SK-N-SH (cell line): ENCODE data around the gene SELENOK. TPM values are rescaled to one million over a fixed set of nuclear protein-coding genes. Genes with fewer than 3 reads are reported as not detected.

Source experiments
- CTCF ChIA-PET: fragments of 300-600, 350-600 bp; formaldehyde crosslinking; extraction: SDS; loops from one replicate; lab custom pipeline; 2021; lab: Yijun Ruan, JAX
- POLR2A ChIA-PET: fragments of 350-600 bp; sonication (Branson Sonifier 250); formaldehyde crosslinking; extraction: SDS; loops from one replicate; lab custom pipeline; 2020; ENCODE audit warnings: antibody characterized with exemption, inconsistent platforms; lab: Yijun Ruan, JAX
- DNase-seq: peaks from one replicate; pipeline ENCODE4 v3.0.0; 2012
- H2AFZ ChIP-seq: fragments of 200-600 bp; sonication (generic); 2 replicates; pipeline ENCODE4 v1.8.1; 2016; ENCODE audit warnings: antibody characterized with exemption, mild to moderate bottlenecking, low read depth
- H3F3A ChIP-seq: fragments of 200-600 bp; sonication (generic); replicated peaks from 2 replicates; pipeline ENCODE3; 2016; ENCODE audit warnings: antibody characterized with exemption, mild to moderate bottlenecking; ENCODE audit not compliant: insufficient read depth
- H3K27ac ChIP-seq, 2 experiments: fragments of 200-500 bp in 1 of 2; fragments of 200-600 bp in 1 of 2; sonication (Bioruptor generic) in 1 of 2; sonication (generic), shearing (Covaris generic) in 1 of 2; 2 replicates each; pipeline versions ENCODE4 v1.5.1 to v1.6.1; 2014 to 2016; ENCODE audit warnings: low read depth in 2 of 2, inconsistent platforms in 1 of 2, low read length in 1 of 2, mild to moderate bottlenecking in 1 of 2, mixed read lengths in 1 of 2
- H3K27me3 ChIP-seq: fragments of 200-600 bp; sonication (generic), shearing (Covaris generic); 2 replicates; pipeline ENCODE4 v1.6.1; 2016; ENCODE audit warnings: mixed run types; ENCODE audit not compliant: insufficient read depth
- H3K36me3 ChIP-seq, 2 experiments: fragments of 200-500 bp in 1 of 2; fragments of 200-600 bp in 1 of 2; sonication (Bioruptor generic) in 1 of 2; sonication (generic) in 1 of 2; replicated peaks in 1 of 2; 2 replicates each; pipeline versions ENCODE3 to v1.5.1; 2014 to 2016; ENCODE audit warnings: low read length in 1 of 2, mild to moderate bottlenecking in 1 of 2; ENCODE audit not compliant: insufficient read depth in 2 of 2, control insufficient read depth in 1 of 2
- H3K4me1 ChIP-seq, 2 experiments: fragments of 200-500 bp in 1 of 2; fragments of 200-600 bp in 1 of 2; sonication (Bioruptor generic) in 1 of 2; sonication (generic), shearing (Covaris generic) in 1 of 2; 2 replicates each; pipeline versions ENCODE4 v1.5.1 to v1.6.1; 2014 to 2016; ENCODE audit warnings: low read depth in 1 of 2, low read length in 1 of 2, mixed run types in 1 of 2; ENCODE audit not compliant: insufficient read depth in 2 of 2, control insufficient read depth in 1 of 2
- H3K4me2 ChIP-seq: fragments of 200-600 bp; sonication (generic), shearing (Covaris generic); 2 replicates; pipeline ENCODE4 v1.6.1; 2017; ENCODE audit warnings: mixed run types
- H3K4me3 ChIP-seq, 2 experiments: fragments of 200-500 bp in 1 of 2; fragments of 200-600 bp in 1 of 2; sonication (Bioruptor generic) in 1 of 2; sonication (generic), shearing (Covaris generic) in 1 of 2; 2 replicates each; pipeline versions ENCODE4 v1.5.1 to v1.8.1; 2014 to 2016; ENCODE audit warnings: low read depth in 2 of 2, inconsistent platforms in 1 of 2, low read length in 1 of 2, mild to moderate bottlenecking in 1 of 2, mixed read lengths in 1 of 2, moderate library complexity in 1 of 2
- H3K79me2 ChIP-seq: fragments of 200-600 bp; sonication (generic); 2 replicates; pipeline ENCODE4 v1.8.1; 2017; ENCODE audit warnings: mild to moderate bottlenecking; ENCODE audit not compliant: insufficient read depth
- H3K9ac ChIP-seq: fragments of 200-600 bp; sonication (generic); 2 replicates; pipeline ENCODE4 v1.6.1; 2017; ENCODE audit warnings: mixed run types
- H3K9me2 ChIP-seq: fragments of 200-600 bp; sonication (generic); 2 replicates; pipeline ENCODE4 v1.6.1; 2017; ENCODE audit warnings: mixed run types
- H3K9me3 ChIP-seq: fragments of 200-600 bp; sonication (generic); 2 replicates; pipeline ENCODE4 v1.6.1; 2017; ENCODE audit warnings: mixed run types, mild to moderate bottlenecking, moderate library complexity
- H4K20me1 ChIP-seq: fragments of 200-600 bp; sonication (generic); 2 replicates; pipeline ENCODE4 v1.6.1; 2017; ENCODE audit warnings: mild to moderate bottlenecking, mixed run types; ENCODE audit not compliant: insufficient read depth
- CTCF ChIP-seq: fragments of 200-600 bp; sonication (generic); IDR thresholded peaks from 2 replicates; pipeline ENCODE4 v1.6.1; 2017; ENCODE audit warnings: antibody characterized with exemption, mild to moderate bottlenecking, moderate library complexity
- EZH2phosphoT487 ChIP-seq: fragments of 200-600 bp; sonication (generic); IDR thresholded peaks from 2 replicates; pipeline ENCODE4 v1.6.1; 2017; ENCODE audit warnings: low read depth, mixed run types, mild to moderate bottlenecking, antibody characterized with exemption, moderate library complexity, borderline replicate concordance
- FOSL2 ChIP-seq: IDR thresholded peaks from 2 replicates; pipeline ENCODE4 v1.4.0; 2012; ENCODE audit warnings: low read depth, mild to moderate bottlenecking, moderate library complexity, borderline replicate concordance
- IRF3 ChIP-seq: fragments of 150-350 bp; IDR thresholded peaks from 2 replicates; pipeline ENCODE4 v1.6.1; 2016; ENCODE audit warnings: mild to moderate bottlenecking, low read depth, low read length
- MAX ChIP-seq: IDR thresholded peaks from 2 replicates; pipeline ENCODE4 v1.4.0; 2012; ENCODE audit warnings: low read depth
- MEF2A ChIP-seq: IDR thresholded peaks from 2 replicates; pipeline ENCODE4 v1.4.0; 2012; ENCODE audit warnings: low read depth, borderline replicate concordance
- PBX3 ChIP-seq: IDR thresholded peaks from 2 replicates; pipeline ENCODE4; 2012
- POLR2AphosphoS5 ChIP-seq: IDR thresholded peaks from 2 replicates; pipeline ENCODE4 v1.6.1; 2012; ENCODE audit warnings: low read depth, low read length
- RAD21 ChIP-seq: IDR thresholded peaks from 2 replicates; pipeline ENCODE4 v1.6.1; 2012; ENCODE audit warnings: mild to moderate bottlenecking, low read length
- SIN3A ChIP-seq: IDR thresholded peaks from 2 replicates; pipeline ENCODE4 v1.6.1; 2012; ENCODE audit warnings: low read depth, mild to moderate bottlenecking, low read length, moderate library complexity, borderline replicate concordance
- TAF1 ChIP-seq: IDR thresholded peaks from 2 replicates; pipeline ENCODE4 v1.6.1; 2012; ENCODE audit warnings: low read depth, mild to moderate bottlenecking, low read length, moderate library complexity, borderline replicate concordance
- TCF12 ChIP-seq: IDR thresholded peaks from 2 replicates; pipeline ENCODE4 v1.4.0; 2012
- TEAD4 ChIP-seq: IDR thresholded peaks from 2 replicates; pipeline ENCODE4 v1.4.0; 2012; ENCODE audit warnings: mild to moderate bottlenecking, borderline replicate concordance; ENCODE audit not compliant: insufficient read depth
- WGBS: methylation state at CpG from one replicate; pipeline ENCODE4 v1.1.6; 2017; ENCODE audit warnings: low lambda C conversion rate; 5-methylcytosine and 5-hydroxymethylcytosine counted together
- polyA plus RNA-seq, 3 experiments: library from polyadenylated mRNA; depleted of rRNA; stranded (reverse); fragments of >200 nt; gene quantifications; 2 replicates each; pipeline ENCODE4 v1.2.3, GENCODE V29; 2012

SELENOK gene
- polyA plus RNA-seq, 1 of the 3 experiments (the other 2 are of a cell fraction), result 29.2 TPM

GRCh38 chr3:53880396-53881345 lies 11.0 kb downstream of the SELENOK start:
- Histone ChIP-seq H3K36me3 (peaks cover 43 to 63% of the 10 kb centered on the region in 2 experiments), H3F3A (no peaks in the 10 kb centered on the region), H4K20me1 (no peaks in the 10 kb centered on the region), H3K4me1 (peaks cover 4 to 12% of the 10 kb centered on the region in 2 experiments; a peak in 2 of 4 replicates), H3K4me3 (peak overlapping the region; percentile 92 to 94), H3K9me3 (no peaks in the 10 kb centered on the region), H3K27me3 (no peaks in the 10 kb centered on the region), H3K79me2 (peaks cover 20% of the 10 kb centered on the region), H3K4me2 (peak overlapping the region; percentile 72), H2AFZ (peak overlapping the region; percentile 77; the same call in 1 of the 2 replicates), H3K9ac (peak overlapping the region; percentile 92), H3K27ac (peak overlapping the region; percentile 80 to 97; a peak in 3 of 4 replicates), H3K9me2 (no peaks in the 10 kb centered on the region)
- TF ChIP-seq TAF1 (no peak), FOSL2 (no peak), EZH2phosphoT487 (no peak), MEF2A (no peak), IRF3 (no peak), TEAD4 (no peak)
- DNase-seq, result peak; percentile 29
- 59% methylated on average over 10 of the region's 10 CpGs for WGBS
- ChIA-PET POLR2A (interaction anchor here (1.9 kb wide), 1 partner anchor 11 kb away, joined by 8 read pairs; the partner anchor contains the start of gene SELENOK), CTCF (interaction anchor here (1.7 kb wide), 1 partner anchor 171 kb away, joined by 4 read pairs; no protein-coding TSS in a partner anchor)

- peaks cover 34 to 72% of the 10 kb centered on the region in 2 experiments for H3K36me3 ChIP-seq
- H3K4me1 ChIP-seq, result no peaks in the 10 kb centered on the region
- no peaks in the 10 kb centered on the region for H3K9me3 ChIP-seq
- H3K4me2 ChIP-seq, result no peak overlapping the region
- H3K9ac ChIP-seq, result no peak overlapping the region
- DNase-seq, result no peak
- no peak overlapping the region for H3K4me3 ChIP-seq
- POLR2A ChIA-PET, result no interaction called here
- no peaks in the 10 kb centered on the region for H3K79me2 ChIP-seq
- H3K27ac ChIP-seq, result no peak overlapping the region
- CTCF ChIA-PET, result no interaction called here
- no peaks in the 10 kb centered on the region for H4K20me1 ChIP-seq
- no peaks in the 10 kb centered on the region for H3F3A ChIP-seq
- WGBS, result 93% methylated on average over 5 of the region's 5 CpGs
- no peaks in the 10 kb centered on the region for H3K27me3 ChIP-seq
- H3K9me2 ChIP-seq, result peaks cover 2% of the 10 kb centered on the region; the same call in 1 of the 2 replicates
- TF ChIP-seq RAD21 (no peak), EZH2phosphoT487 (no peak), MEF2A (no peak), POLR2AphosphoS5 (no peak), MAX (no peak), TCF12 (no peak), SIN3A (no peak), PBX3 (no peak), CTCF (no peak)
- no peak overlapping the region for H2AFZ ChIP-seq
Observed at GRCh38 chr3:53865732-53866499, 25.7 kb downstream of the SELENOK start.
